K562 (cell line): ENCODE data around the gene UBE2J2. TPM values are rescaled to one million over a fixed set of nuclear protein-coding genes. Genes with fewer than 3 reads are reported as not detected.

Experiments used
- ATAC-seq: fragments of 200-7000 bp; cut with Tn5 transposase; 3 replicates; pipeline ENCODE4 v1.9.1; 2020; ENCODE audit warnings: moderate library complexity
- BruUV-seq: library from RNA; stranded (reverse); fragments of 400-500 nt; replicated peaks from 2 replicates; lab custom pipeline; 2021; lab: Mats Ljungman, UMichigan
- CTCF ChIA-PET: fragments of 300-600 bp; formaldehyde crosslinking; extraction: SDS; loops from one replicate; lab custom pipeline; 2021; ENCODE audit warnings: low intra/inter-chr PET ratio; lab: Yijun Ruan, JAX
- POLR2A ChIA-PET: fragments of 300-600, 350-650 bp; sonication (Branson Sonifier 250); formaldehyde crosslinking; extraction: SDS; loops from one replicate; lab custom pipeline; 2021; ENCODE audit warnings: antibody characterized with exemption, inconsistent platforms; lab: Yijun Ruan, JAX
- DNase-seq, 4 experiments: peaks; one replicate each; pipeline versions ENCODE4 v3.0.0 to v3.0.0-alpha.2; 2011 to 2018; ENCODE audit warnings: low spot score in 3 of 4, mixed read lengths in 3 of 4; ENCODE audit errors: extremely low read depth in 1 of 4
- FAIRE-seq: peaks from 2 replicates; lab custom pipeline; 2011; peaks lifted over from hg19 to GRCh38; lab: Jason Lieb, UNC
- H2AFZ ChIP-seq: 2 replicates; pipeline ENCODE4 v1.6.0; 2011; ENCODE audit warnings: low read depth, low read length, control low read depth, inconsistent platforms
- H3K27ac ChIP-seq: fragments of 200-600 bp; 3 replicates; pipeline ENCODE4 v1.8.0; 2011; ENCODE audit warnings: low read depth, mild to moderate bottlenecking, control low read depth, inconsistent platforms, low read length, moderate library complexity, mixed read lengths; ENCODE audit errors: extremely low read depth
- H3K27me3 ChIP-seq, 2 experiments: fragments of 300-600 bp in 1 of 2; 2 replicates in 1 of 2; 3 replicates in 1 of 2; pipeline versions ENCODE4 v1.6.0 to v1.8.0; 2011; ENCODE audit warnings: inconsistent platforms in 2 of 2, low read length in 2 of 2, mild to moderate bottlenecking in 1 of 2, mixed read lengths in 1 of 2, moderate library complexity in 1 of 2; ENCODE audit not compliant: control insufficient read depth in 2 of 2, insufficient read depth in 2 of 2
- H3K36me3 ChIP-seq: fragments of 300-600 bp; 3 replicates; pipeline ENCODE4 v1.8.0; 2011; ENCODE audit warnings: mild to moderate bottlenecking, low read length, inconsistent platforms; ENCODE audit not compliant: control insufficient read depth, insufficient read depth
- H3K4me1 ChIP-seq, 2 experiments: fragments of 200-600 bp in 1 of 2; replicated peaks in 1 of 2; 2 replicates in 1 of 2; 3 replicates in 1 of 2; pipeline versions ENCODE4 v1.5.1 to v1.8.0; 2011; ENCODE audit warnings: inconsistent platforms in 2 of 2, low read length in 2 of 2, mild to moderate bottlenecking in 1 of 2, mixed read lengths in 1 of 2, moderate library complexity in 1 of 2; ENCODE audit not compliant: control insufficient read depth in 2 of 2, insufficient read depth in 2 of 2
- H3K4me2 ChIP-seq: 2 replicates; pipeline ENCODE4 v1.6.1; 2011; ENCODE audit warnings: low read length, control low read depth, inconsistent platforms, mixed read lengths; ENCODE audit not compliant: insufficient read depth
- H3K4me3 ChIP-seq: fragments of 200-600 bp; sonication (generic), shearing (Covaris generic); 2 replicates; pipeline ENCODE4 v1.5.1; 2016; ENCODE audit warnings: control low read depth, inconsistent platforms
- H3K79me2 ChIP-seq: fragments of 200-600 bp; 3 replicates; pipeline ENCODE4 v1.8.0; 2011; ENCODE audit warnings: low read length, inconsistent platforms; ENCODE audit not compliant: control insufficient read depth, insufficient read depth
- H3K9ac ChIP-seq, 2 experiments: 2 replicates each; pipeline versions ENCODE4 v1.6.0 to v1.6.1; 2011; ENCODE audit warnings: low read depth in 2 of 2, low read length in 2 of 2, control low read depth in 1 of 2, inconsistent platforms in 1 of 2, mild to moderate bottlenecking in 1 of 2, mixed read lengths in 1 of 2; ENCODE audit not compliant: insufficient read depth in 1 of 2
- H3K9me1 ChIP-seq: one replicate; pipeline ENCODE4 v1.6.0; 2011; ENCODE audit warnings: inconsistent platforms, mild to moderate bottlenecking, low read length, moderate library complexity; ENCODE audit not compliant: control insufficient read depth, insufficient read depth
- H3K9me3 ChIP-seq: replicated peaks from 2 replicates; pipeline ENCODE4 v1.5.1; 2011; ENCODE audit warnings: low read depth, low read length, inconsistent platforms; ENCODE audit not compliant: control insufficient read depth, insufficient read depth
- H4K20me1 ChIP-seq: replicated peaks from 2 replicates; pipeline ENCODE4 v1.6.1; 2011; ENCODE audit warnings: low read length, inconsistent platforms, mixed read lengths; ENCODE audit not compliant: control insufficient read depth, insufficient read depth
- BRCA1 ChIP-seq, 2 experiments: fragments of 450-650 bp in 1 of 2; sonication (generic) in 1 of 2; formaldehyde crosslinking in 1 of 2; IDR thresholded peaks; 2 replicates each; pipeline versions ENCODE4 v1.5.0 to v1.6.1; 2017 to 2020; ENCODE audit warnings: mild to moderate bottlenecking in 1 of 2, missing genetic modification reagents in 1 of 2
- CBFB ChIP-seq: sonication (generic); formaldehyde crosslinking; IDR thresholded peaks from 2 replicates; pipeline ENCODE4 v1.4.0; 2020; ENCODE audit warnings: mild to moderate bottlenecking, missing genetic modification reagents
- E2F3 ChIP-seq: fragments of 250-450 bp; sonication (Bioruptor Pico); IDR thresholded peaks from 2 replicates; pipeline ENCODE4 v1.4.0; 2020; ENCODE audit warnings: mild to moderate bottlenecking
- GABPB1 ChIP-seq: sonication (generic); formaldehyde crosslinking; IDR thresholded peaks from 2 replicates; pipeline ENCODE4 v1.8.0; 2022; ENCODE audit warnings: mild to moderate bottlenecking, missing genetic modification reagents
- HLTF ChIP-seq: fragments of 450-650 bp; IDR thresholded peaks from 2 replicates; pipeline ENCODE4 v1.6.1; 2016
- HMBOX1 ChIP-seq: sonication (generic); IDR thresholded peaks from 2 replicates; pipeline ENCODE4 v1.6.1; 2016
- MYBL2 ChIP-seq, 2 experiments: fragments of 450-650 bp in 1 of 2; sonication (generic) in 1 of 2; formaldehyde crosslinking in 1 of 2; IDR thresholded peaks; 2 replicates each; pipeline versions ENCODE4 v1.6.1 to v1.8.1; 2017 to 2022; ENCODE audit warnings: borderline replicate concordance in 1 of 2, inconsistent platforms in 1 of 2, low read depth in 1 of 2, mild to moderate bottlenecking in 1 of 2, missing genetic modification reagents in 1 of 2, moderate library complexity in 1 of 2
- NFIX ChIP-seq: fragments of 250-450 bp; sonication (Bioruptor Pico); IDR thresholded peaks from 2 replicates; pipeline ENCODE4 v1.4.0; 2020; ENCODE audit warnings: low read depth, mild to moderate bottlenecking, moderate library complexity
- RFX1 ChIP-seq: fragments of 450-650 bp; IDR thresholded peaks from 2 replicates; pipeline ENCODE4 v1.6.1; 2016; ENCODE audit warnings: mild to moderate bottlenecking, moderate library complexity
- SAFB2 ChIP-seq: fragments of 200-400 bp; formaldehyde crosslinking; IDR thresholded peaks from 2 replicates; pipeline ENCODE4 v1.6.1; 2018; ENCODE audit warnings: borderline replicate concordance, low read length, low read depth, moderate library complexity; ENCODE audit not compliant: severe bottlenecking
- SRSF9 ChIP-seq: fragments of 200-400 bp; formaldehyde crosslinking; IDR thresholded peaks from 2 replicates; pipeline ENCODE4 v1.6.1; 2017; ENCODE audit warnings: low read depth, low read length, borderline replicate concordance
- STAG1 ChIP-seq: sonication (generic); formaldehyde crosslinking; IDR thresholded peaks from 2 replicates; pipeline ENCODE4 v1.5.0; 2020; ENCODE audit warnings: missing genetic modification reagents, borderline replicate concordance
- ZNF347 ChIP-seq: fragments of 450-650 bp; formaldehyde crosslinking; IDR thresholded peaks from 2 replicates; pipeline ENCODE4 v1.4.0; 2020; ENCODE audit warnings: low read depth, mild to moderate bottlenecking, moderate library complexity
- ZNF589 ChIP-seq: fragments of 200-800 bp; sonication (Bioruptor generic); IDR thresholded peaks from 2 replicates; pipeline ENCODE4 v1.6.1; 2016; ENCODE audit warnings: low read depth, missing genetic modification characterization, missing compliant biosample characterization
- WGBS: fragments of 100-300 bp; shearing (Covaris generic); methylation state at CpG from one replicate; pipeline ENCODE4 v1.1.6; 2016; ENCODE audit warnings: low coverage, mixed read lengths; ENCODE audit not compliant: insufficient coverage; ENCODE audit errors: missing lambda C conversion rate; 5-methylcytosine and 5-hydroxymethylcytosine counted together
- in situ Hi-C: fragments of 300-500 bp; cut with MboI; formaldehyde crosslinking; loops from 4 replicates; pipeline ENCODE4 v1.15.0; 2018; ENCODE audit warnings: inconsistent platforms, mixed read lengths
- intact Hi-C: fragments of 100-400 bp; cut with micrococcal nuclease; formaldehyde crosslinking; loops from 2 replicates; pipeline ENCODE4 v1.14.2; 2022
- polyA plus RNA-seq, 8 experiments: library from polyadenylated mRNA; depleted of rRNA in 4 of 8; stranded (reverse) in 5 of 8; unstranded in 3 of 8; fragments of >200 nt; fragmentation: Nextera tagmentation in 2 of 8; fragmentation: Illumina TruSeq in 1 of 8; extraction: Ambion mirVana in 2 of 8; extraction: Trizol in 1 of 8; gene quantifications; 2 replicates each; pipeline versions ENCODE4 v1.2.1 to v1.2.3, GENCODE V29; 2011 to 2014; ENCODE audit warnings: inconsistent platforms in 1 of 8, missing spikeins in 1 of 8
- total RNA-seq, 7 experiments: library from RNA; depleted of rRNA in 6 of 7; stranded (reverse); fragments of >200 nt in 6 of 7; fragmentation: Illumina TruSeq in 2 of 7; extraction: Trizol in 2 of 7; gene quantifications; 2 replicates each; pipeline versions ENCODE4 v1.2.1 to v1.2.3, GENCODE V29; 2011 to 2021; ENCODE audit warnings: low replicate concordance in 1 of 7
- TF ChIP-seq, protein P1 (sequence below): fragments of 250-450 bp; sonication (Bioruptor Pico); IDR thresholded peaks from 2 replicates; pipeline ENCODE4 v1.5.0; 2021
- TF ChIP-seq, protein P2 (sequence below): fragments of 450-650 bp; IDR thresholded peaks from 2 replicates; pipeline ENCODE4 v1.7.0; 2016; ENCODE audit warnings: borderline replicate concordance

UBE2J2 gene
- total and polyA plus RNA-seq, 9 of the 15 experiments (the other 6 are each of a cell fraction or from before 2014, with no cell fraction given), result 0.93 to 112 (median 75.5) TPM

DNA sequence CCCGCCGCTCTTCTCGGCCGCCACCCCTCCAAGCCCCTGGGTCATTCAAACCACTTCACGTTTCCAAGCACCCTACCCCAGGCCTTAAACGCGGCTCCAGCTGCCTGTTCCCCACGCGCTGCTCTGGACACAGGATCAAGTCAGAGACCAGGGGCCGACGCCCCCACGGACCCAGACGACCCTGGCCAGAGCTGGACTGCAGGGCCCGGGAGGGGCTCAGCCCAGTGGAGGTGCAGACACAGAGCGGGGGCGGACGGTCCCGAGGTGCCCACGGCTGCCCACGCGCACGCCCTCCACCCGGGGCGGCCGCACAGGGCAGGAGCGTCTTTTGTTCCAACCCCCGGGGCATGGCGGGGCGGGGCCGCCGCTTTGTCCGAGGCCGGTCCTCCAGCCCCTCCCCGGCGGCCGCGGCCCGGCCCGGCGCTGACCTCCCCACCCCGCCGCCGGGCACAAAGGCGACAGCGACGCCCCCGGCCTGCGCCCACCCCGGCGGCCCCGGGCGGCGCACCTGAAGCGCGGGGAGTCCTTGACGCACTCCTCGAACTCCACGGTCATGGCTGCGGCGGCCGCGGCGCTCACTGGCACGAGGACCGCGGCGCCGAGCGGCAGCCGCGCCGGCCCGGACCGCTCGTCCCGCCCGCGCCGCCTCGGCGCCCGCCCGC, 33.7 kb upstream of the UBE2J2 start (continued):
- no peak for TF ChIP-seq HMBOX1
- no peak for TF ChIP-seq CBFB (CRISPR knock-in tag)
- TF ChIP-seq ZNF589 (CRISPR knock-in tag), result no peak
- no peak for TF ChIP-seq SRSF9
- no peak for TF ChIP-seq ZNF347 (CRISPR knock-in tag)
- TF ChIP-seq, protein P1, sequence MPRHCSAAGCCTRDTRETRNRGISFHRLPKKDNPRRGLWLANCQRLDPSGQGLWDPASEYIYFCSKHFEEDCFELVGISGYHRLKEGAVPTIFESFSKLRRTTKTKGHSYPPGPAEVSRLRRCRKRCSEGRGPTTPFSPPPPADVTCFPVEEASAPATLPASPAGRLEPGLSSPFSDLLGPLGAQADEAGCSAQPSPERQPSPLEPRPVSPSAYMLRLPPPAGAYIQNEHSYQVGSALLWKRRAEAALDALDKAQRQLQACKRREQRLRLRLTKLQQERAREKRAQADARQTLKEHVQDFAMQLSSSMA, result 0 out of 2 replicates have a peak, but pooled peaks have one; percentile 16
- TF ChIP-seq HLTF, result no peak
- TF ChIP-seq E2F3, result no peak

GRCh38 chr1:1306661-1307260, 33.1 kb upstream of the UBE2J2 start:
- ATAC-seq (no peak), DNase-seq (no peak), FAIRE-seq (peak; percentile 82)
- H3K4me3 ChIP-seq, result peak overlapping the region; percentile 94
- POLR2A ChIA-PET, result interaction anchor here (0.5 to 1.0 kb wide), 3 partner anchors 9 to 86 kb away, joined by 3 read pairs; no protein-coding TSS in a partner anchor
- peaks cover 41 to 96% of the 10 kb centered on the region in 2 experiments for H3K4me1 ChIP-seq
- peaks cover 54% of the 10 kb centered on the region for H3K79me2 ChIP-seq
- no peaks in the 10 kb centered on the region for H3K9me3 ChIP-seq
- WGBS, result 36% methylated on average over 27 of the region's 27 CpGs
- peaks cover 29% of the 10 kb centered on the region for H4K20me1 ChIP-seq
- peaks cover 5% of the 10 kb centered on the region for H3K9me1 ChIP-seq
- H3K36me3 ChIP-seq, result peaks cover 30% of the 10 kb centered on the region
- intact Hi-C loops (loop anchor here (5.0 to 10.0 kb wide), 2 partner anchors 71 to 918 kb away; partner anchors contain the start of genes AURKAIP1 and SKI), in situ Hi-C loops (no loop called here)
- peak overlapping the region; percentile 75 for H3K4me2 ChIP-seq
- H3K9ac ChIP-seq, result peak overlapping the region; percentile 69 to 97
- H2AFZ ChIP-seq, result no peak overlapping the region
- H3K27me3 ChIP-seq, result no peaks in the 10 kb centered on the region
- CTCF ChIA-PET, result no interaction called here
- TSS peak; percentile 57 for BruUV-seq
- H3K27ac ChIP-seq, result peak overlapping the region; percentile 73; the same call in 2 of the 3 replicates
- TF ChIP-seq GABPB1 (CRISPR knock-in tag), result 0 out of 2 replicates have a peak, but pooled peaks have one; percentile 5
- TF ChIP-seq, protein P2, sequence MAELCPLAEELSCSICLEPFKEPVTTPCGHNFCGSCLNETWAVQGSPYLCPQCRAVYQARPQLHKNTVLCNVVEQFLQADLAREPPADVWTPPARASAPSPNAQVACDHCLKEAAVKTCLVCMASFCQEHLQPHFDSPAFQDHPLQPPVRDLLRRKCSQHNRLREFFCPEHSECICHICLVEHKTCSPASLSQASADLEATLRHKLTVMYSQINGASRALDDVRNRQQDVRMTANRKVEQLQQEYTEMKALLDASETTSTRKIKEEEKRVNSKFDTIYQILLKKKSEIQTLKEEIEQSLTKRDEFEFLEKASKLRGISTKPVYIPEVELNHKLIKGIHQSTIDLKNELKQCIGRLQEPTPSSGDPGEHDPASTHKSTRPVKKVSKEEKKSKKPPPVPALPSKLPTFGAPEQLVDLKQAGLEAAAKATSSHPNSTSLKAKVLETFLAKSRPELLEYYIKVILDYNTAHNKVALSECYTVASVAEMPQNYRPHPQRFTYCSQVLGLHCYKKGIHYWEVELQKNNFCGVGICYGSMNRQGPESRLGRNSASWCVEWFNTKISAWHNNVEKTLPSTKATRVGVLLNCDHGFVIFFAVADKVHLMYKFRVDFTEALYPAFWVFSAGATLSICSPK, result no peak
- no peak for TF ChIP-seq SAFB2
- TF ChIP-seq STAG1 (CRISPR knock-in tag), result peak; percentile 38; the same call in 1 of the 2 replicates
- TF ChIP-seq RFX1, result no peak
- TF ChIP-seq BRCA1 (IDR thresholded peaks at IDR 0.05), result no peak
- TF ChIP-seq BRCA1 (CRISPR knock-in tag; IDR thresholded peaks at IDR 0.05), result peak; percentile 90; the same call in 1 of the 2 replicates
- no peak for TF ChIP-seq NFIX (CRISPR knock-in tag)
- TF ChIP-seq MYBL2 (IDR thresholded peaks at IDR 0.05; ENCODE audit: low read depth), result no peak
- 0 out of 2 replicates have a peak, but pooled peaks have one; percentile 11 for TF ChIP-seq MYBL2 (CRISPR knock-in tag; IDR thresholded peaks at IDR 0.05; ENCODE audit: borderline replicate concordance)
